Hindlimb muscle (tissue), 1 donor: ENCODE results near the gene MAGEF1. TPM values are rescaled to one million over a fixed set of nuclear protein-coding genes. Genes with fewer than 3 reads are reported as not detected.

Experiments
- DNase-seq: peaks from one replicate; pipeline ENCODE4 v3.0.0-alpha.2; 2013
- polyA plus RNA-seq: library from polyadenylated mRNA; unstranded; fragments of 120-200 nt; gene quantifications from one replicate; pipeline ENCODE4 v1.2.1, GENCODE V29; 2013; ENCODE audit not compliant: insufficient read length

The MAGEF1 gene, protein sequence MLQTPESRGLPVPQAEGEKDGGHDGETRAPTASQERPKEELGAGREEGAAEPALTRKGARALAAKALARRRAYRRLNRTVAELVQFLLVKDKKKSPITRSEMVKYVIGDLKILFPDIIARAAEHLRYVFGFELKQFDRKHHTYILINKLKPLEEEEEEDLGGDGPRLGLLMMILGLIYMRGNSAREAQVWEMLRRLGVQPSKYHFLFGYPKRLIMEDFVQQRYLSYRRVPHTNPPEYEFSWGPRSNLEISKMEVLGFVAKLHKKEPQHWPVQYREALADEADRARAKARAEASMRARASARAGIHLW
- 79.6 TPM for polyA plus RNA-seq

DNA sequence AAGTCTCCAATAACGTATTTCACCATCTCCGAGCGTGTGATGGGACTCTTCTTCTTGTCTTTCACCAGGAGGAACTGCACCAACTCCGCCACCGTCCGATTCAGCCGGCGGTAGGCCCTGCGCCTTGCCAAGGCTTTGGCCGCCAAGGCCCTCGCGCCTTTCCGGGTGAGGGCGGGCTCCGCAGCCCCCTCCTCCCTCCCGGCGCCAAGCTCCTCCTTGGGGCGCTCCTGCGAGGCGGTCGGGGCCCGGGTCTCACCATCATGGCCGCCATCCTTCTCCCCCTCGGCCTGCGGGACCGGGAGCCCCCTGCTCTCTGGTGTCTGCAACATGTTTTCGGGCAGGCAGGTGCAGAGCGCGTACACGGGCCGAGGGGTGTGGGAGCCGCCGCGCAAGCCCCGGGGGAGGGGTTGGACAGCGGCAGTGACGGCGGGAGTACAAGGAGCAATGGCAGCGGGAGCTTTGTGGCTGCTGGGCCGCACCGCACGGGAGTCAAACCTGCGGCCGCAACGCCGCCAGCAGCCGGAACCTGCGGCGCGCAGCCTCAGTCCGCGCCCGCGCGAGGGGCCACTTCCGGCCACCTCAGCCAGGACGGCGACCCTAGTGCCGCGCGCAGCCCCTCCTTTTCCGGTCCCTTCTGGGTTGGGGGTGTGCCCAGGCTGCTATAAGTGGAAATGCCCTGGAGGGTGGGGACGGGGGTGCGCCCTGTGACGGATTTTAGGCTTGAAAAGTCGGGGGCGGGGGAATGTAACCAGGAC, at the start of gene MAGEF1:
Gene MAGEF1, minus strand, starts transcription at position 572 of the 755 bp plus-strand sequence. Its CDS starts 243 bp downstream, at position 329.
- DNase-seq, result peak; percentile 89

DNA sequence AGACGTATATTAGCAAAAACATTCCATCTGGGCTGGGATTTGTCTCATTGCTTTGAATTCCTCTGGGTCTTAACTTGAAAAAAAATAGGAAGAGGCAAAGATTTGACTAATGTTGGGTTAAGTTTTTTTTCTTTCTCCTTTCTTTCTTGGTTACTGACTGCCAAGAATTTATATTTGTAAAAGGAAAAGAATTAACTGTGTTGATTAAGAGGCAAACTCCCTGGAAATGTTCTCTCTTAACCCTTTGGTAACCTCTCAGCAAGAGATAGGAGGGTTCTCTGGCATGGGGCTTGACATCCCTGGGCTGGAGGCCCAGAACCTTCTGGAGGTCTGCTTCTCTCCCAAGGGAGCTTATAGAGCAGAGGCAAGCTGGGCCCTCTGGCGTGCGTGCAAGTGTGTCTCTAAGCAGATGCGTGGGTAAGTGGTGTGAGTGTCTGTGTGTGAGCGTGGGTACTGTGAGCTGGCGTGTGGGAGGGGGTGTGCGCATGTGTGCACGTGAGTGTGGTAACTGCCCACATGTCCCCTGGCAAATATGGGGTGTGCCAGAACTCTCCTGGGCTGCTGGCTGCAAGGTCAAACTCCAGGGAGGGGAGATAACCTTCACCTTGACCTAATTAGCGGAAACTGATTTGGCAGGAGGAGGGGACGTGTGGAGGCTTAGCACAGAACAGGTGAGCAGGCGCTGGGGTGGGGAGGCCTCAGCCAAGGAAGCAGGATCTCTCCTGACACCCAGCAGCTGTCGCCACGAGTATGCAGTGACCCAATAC, 49.4 kb upstream of the MAGEF1 start:
- DNase-seq, result no peak

DNA sequence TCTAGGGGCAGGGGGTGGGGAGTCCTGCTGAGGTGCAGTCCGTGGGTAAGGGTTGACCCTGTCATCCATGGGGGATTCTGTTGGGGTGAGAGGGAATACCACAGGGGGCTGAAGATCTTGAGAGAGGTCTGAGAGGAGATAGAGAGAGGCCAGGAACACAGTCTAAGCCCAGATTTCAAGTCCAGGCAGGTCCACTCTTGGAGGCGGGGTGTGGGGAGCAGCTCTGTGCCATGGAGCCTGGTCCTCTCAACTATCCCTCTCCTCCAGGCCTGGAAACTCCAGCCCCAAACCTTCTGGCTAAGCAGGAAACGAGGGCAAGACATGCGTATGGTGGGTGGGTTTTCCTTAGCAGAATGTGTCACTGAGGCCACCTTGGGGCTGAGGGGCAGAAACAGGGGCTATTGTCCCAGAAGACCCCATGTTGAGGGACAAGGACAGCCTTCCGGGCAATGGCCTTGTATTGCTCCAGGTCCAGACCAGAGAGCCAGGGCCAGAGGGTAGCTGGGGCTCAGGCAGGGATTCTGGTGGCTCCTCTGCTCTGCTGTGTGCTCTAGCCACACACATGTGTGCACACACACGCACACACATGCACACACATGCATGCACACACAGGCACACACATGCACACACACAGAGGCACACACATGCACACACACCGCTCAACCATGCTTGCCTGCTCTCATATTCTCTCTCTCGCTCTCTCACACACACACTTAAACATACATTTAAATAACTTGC, 48.6 kb upstream of the MAGEF1 start:
- no peak for DNase-seq

DNA sequence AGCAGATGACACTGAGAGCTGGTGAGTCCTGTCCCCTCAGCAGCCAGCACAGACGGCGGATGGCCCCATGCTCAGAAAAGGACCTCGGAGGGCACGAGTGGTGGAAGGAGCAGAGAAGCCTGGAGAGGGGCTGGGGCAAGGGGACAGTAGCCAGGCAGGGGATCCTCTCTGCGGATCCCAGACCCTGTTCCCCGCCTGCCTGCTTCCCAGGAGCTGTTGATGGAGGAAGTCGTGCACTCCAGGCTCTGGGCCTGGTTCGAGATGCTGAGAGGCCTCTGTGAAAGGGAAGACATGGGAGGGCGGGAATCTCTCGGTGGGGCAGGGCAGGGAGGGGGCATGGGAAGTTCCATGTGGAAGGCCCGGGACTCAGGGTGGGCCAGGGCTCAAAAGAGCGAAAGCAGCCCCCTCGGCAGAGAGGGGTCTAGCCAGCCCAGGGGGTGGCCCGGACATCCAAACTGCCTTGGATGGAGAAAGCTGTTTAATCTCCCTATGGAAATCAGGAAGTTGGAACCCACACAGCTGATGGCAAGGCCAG, 47.9 kb upstream of the MAGEF1 start:
- DNase-seq, result no peak

DNA sequence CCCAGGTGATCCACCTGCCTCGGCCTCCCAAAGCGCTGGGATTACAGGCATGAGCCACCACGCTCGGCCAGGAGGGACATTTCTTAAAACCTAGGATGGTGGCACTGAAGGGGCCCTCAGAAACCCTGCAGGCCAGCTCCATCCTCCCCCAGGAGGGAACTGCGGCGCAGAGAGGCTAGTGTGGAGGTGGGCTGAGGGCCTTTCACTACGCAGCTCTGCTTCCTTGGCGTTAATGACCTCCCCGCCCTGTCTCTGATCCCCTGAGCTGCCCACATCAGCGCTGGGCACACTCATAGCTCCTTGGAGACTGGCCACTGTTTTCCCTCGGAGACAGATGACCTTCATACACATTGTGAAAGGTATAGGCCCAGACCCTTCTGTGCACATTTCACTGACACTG, 46.2 kb upstream of the MAGEF1 start:
- no peak for DNase-seq

DNA sequence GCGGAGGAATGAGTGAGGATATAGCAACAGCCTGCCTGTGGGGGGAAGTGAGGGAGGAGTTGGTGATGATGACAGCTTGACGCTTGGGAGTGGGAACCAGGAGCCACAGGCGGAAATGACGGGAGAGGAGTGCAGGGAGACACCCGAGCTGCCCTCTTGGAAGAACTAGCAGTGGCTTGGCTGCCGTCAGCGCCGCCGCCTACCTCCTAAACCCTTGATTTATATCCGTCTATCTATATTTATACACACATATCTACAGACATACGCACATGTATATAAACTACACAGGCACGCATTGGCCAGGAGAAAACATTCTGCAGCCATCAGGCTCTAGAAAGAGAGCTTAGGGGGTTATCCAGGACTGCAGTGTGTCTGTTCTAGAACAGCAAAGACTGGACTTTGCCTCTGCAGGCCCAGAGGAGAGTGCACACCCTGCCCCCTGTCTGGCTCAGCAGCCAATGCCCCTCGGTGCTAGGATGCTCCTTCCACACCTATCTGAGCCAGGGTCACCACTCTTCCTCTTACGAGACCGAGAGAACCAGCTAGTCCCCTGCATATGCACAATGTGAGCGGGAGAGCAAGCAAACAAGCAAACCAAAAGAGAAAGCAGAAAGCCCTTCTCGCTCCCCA, 45.3 kb upstream of the MAGEF1 start:
- DNase-seq, result peak; percentile 81

DNA sequence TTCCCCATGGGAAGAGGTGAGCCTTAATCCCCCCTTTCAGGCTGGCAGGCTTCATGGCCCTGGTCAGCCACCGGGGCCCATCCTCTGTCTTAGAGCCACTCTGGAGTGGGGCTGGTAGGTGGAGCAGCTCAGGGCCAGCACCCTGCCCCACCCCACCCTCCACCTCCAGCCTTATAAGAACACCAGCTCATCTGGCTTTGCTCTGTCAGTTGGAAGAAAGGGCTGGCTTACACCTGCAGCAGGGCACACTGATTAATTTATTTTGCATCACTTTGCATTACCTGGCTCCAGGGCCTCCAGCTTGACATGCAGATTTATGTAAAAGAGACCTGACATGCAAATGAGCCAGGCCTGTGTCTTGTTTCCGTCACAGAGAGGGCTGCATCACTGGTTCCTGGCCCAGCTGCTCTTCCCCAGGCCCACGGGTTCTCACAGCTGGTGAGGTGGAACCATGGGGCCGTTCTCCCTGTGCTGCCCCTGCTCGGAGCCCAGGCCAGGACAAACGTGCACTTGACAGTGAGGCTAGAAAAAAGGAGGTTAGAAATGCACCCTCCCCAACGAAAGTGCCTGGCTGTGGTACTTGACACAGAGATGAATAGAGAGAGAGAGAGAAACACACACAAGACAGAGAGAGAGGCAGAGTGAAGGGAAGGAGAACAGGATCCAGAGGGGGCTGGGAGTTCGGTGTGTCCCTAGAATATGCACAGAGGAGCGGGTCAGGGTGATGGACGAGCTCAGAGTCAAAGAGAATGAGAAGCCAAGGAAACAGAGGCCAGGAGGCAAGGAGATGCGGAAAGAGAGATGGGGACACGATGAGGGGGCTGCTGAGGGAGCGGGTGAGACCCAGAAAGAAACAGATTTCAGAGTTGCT, 44.5 kb upstream of the MAGEF1 start:
- DNase-seq, result no peak

DNA sequence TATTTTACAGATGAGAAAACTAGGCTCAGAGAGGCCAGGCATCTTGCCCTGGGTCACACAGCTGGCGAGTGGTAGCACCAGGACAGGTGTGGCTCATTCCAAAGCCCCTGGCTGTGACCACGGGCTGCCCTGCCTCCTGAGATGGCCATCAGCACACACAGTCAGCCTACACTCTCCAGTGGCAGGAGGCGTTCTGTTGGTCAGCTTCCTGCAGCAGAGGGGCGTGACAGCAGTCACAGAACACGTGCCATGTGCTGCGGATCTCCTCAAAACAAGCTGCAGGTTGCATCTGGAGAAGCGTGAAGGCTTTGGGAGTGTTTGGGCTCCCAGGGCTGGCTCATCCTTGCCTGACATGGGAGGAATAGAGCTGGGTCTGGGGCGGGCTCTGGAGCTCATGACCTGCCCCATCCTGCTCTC, 43.5 kb upstream of the MAGEF1 start:
- no peak for DNase-seq

DNA sequence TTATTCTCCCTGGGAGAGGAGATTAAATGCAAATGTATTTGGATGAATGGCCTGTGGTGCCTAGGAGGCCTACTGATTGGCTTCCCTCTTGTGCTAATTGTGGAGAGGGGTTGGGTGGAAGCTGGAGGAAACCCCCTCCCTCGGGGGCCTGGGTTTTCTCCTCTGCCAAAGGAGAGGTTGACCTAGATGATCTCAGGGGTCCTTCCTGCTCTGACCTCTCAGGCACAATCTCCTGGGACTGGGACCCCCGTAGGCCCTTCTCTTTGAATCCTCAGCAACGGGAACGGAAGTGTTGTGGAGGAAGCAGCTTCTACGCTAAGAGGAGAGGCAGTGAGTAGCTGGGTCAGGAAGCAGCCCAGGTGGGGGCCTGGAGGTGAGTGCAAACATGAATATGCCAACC, 40.5 kb upstream of the MAGEF1 start:
- no peak for DNase-seq

DNA sequence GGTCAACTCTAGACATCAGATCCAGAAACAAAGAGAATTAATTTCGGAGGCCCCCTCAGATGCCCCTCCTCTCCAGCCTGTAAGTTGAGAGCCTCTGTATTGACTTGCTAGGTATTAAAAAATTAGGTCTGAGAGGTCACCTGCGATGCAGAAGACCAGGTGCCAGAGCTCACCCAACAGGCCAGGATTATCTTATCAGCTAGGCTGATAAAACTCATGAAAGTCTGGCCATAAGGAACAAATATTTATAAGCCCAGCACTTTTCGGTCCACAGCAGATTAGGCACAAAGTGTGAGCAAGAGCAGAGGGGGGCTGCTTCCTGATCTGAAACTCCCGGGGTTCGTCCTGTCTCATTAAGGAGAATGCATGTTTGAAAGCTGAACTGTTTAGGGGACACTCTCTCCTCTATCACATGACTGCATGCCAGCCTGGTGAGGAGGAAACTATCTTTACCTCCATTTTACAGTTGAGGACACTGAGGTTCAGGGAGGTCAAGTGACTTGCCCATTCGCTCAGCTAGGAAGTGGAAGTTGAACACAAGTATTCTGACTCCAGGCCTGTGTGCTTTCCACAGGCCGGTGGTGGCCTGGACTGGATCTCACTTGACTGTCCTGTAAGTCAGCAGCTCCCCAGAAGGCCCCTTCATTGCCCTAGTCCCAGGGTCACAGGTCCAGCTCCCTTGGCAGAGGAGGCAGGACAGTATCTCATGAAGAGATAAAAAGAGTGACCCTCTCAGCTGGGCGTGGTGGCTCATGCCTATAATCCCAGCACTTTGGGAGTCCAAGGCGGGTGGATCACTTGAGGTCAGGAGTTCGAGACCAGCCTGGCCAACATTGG, 39.6 kb upstream of the MAGEF1 start:
- DNase-seq, result no peak

DNA sequence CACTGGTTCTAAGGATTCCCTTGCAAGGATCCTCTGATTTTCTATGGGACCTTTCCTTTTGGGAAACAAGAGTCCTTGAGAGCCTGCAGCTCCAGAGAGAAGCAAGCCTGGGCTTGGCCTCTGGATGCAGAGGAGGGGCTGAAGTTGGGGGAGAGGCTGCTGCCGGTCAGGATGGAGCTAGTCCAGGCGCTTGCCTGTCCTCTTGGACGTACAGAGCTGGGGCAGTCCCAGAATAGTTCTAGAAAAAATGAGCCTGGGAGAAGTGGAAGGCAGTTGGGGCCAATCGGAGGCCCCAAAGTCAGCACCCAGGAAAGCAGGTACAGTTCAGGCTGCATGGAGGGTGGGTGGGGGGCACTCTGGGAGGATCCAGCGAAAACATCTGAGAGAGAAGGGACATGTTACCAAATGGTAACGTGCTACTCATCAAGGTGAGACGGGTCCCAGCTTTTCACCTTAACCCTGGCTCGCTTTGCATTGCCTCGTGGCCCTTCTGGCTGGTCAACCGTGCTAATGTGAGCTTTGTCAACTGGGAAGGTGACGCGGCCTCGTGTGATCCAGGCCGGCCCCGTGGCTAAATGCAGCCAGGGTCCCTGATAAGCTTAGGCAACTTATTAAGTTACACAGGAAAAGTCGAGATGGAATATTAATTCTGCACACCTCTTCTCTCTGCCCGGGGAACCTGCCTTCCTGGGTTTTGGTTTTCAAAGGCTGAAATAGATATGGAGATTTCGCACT, 38.7 kb upstream of the MAGEF1 start:
- no peak for DNase-seq

DNA sequence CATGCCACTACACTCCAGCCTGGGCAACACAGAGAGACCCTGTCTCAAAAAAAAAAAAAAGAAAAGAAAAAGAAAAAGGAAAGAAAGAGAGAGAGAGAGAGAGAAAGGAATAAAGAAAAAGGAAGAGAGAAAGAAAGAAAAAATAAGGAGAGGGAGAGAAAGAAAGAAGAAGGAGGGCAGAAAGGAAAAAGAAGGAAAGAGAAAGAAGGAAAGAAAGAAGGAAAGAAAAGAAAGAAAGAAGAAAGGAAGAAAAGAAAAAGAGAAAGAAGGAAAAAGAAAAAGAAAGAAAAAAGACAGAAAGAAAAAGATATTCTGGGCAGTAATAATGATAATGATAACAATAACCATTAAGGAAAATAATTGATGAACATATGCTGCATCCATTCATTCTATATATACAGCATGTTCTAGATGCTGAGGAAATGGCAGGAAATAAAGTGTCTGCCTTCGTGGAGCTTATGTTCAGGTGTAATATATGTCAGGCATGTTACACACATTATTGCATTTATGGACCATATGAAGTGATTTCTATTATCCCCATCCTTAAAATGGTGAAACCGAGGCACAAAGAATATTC, 37.4 kb upstream of the MAGEF1 start:
- no peak for DNase-seq

DNA sequence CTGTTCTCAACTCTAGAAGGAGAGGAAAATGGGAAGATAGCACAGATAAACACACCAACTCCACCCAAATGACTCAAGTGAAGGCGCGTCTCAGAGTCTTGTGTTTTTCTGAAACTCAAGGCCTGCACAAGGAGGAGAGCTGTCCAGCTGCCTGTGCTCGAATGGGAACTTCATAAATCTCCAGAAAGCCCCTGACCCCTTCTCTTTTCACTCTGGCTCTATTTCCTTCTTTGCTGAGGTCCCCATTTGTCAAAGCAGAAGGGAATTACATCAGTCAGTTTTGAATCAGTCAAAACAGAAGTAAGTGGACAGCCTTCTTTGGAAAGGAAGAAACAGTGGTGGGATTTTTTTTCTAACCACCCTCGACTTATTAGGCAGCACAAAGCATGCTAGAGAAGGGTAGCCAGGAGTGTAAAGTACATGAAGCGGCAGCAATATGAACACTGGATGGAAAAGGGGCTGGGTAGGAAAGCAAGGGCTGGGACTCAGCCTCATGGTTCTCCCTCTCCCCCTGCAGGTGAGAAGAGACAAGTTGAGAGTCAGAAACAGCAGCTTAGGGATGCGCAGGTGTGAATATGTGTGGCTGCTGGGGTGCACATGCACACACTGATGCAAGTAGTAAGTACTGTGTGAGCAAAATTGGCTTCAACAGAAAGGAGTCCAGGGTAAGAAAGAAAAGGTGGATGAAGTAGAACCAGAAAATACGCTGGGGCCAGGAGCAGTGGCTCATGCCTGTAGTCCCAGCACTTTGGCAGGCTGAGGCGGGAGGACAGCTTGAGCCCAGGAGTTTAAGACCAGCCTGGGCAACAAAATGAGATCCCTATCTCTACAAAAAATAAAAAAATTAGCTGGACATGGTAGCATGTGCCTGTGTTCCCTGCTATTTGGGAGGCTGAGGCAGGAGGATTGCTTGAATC, 36.6 kb upstream of the MAGEF1 start:
- DNase-seq, result no peak

DNA sequence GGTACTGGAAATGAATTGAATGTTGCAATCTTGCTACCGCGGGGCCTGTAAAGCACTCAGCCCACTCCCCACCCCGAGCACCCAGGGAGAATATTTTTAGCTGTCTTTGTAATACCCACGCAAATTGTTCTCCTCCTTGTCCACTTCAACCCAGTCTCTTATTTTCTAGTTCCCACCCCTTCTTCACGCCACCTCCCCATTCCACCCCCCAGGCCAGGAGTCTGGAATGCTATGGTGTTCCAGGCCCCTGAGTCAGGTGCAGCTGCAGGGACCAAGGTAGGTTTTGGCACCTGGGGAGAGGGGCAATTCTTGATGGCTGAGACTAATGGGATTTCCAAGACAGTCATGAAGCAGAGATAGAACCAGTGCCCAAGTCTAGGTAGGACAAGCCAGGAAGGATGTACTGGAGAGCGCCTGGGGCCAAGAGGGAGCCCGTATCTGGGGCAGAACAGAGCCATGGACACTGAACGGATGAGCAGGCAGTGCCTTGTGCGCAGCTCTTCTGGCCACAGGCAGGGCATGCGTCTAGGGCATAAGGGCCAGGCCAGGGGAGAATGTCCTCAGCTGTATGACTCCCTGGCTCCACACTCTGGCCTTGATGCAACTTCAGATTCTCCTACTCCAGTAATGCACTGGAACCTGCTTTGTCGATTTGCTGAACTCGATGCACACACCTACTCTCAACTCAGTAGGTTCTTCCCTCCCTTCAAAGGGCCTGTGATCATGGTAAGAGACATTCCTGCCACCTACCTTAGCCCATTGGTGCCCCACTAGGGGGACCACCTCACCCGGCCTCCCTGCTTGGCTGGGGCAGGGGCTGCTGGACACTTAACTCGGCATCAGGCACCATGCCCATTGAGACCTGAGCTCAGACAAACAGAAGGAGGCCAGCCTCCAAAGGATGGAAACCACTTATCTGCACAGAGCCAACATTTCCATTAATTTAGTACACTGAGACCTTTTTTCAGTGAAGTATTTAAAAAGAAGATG, 34.6 kb upstream of the MAGEF1 start:
- no peak for DNase-seq

DNA sequence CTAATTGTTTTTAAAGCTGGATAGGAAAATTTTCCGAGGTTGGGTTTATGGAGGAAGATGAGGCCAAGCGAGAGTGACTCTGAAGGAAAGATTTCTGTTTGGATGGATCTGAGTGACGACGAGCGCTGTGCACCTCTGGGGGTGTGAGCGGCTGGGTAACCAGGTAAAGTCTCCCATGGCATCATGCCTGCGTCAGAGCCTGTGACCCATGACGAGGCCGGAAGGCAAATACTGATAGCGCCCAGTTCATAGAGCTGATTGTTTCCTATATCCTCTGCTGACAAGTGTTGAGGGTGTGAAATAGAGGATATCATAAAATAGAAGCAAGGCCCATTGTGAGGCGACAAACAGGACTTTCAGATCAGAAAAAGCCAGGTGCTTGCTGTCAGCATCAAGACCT, 33.7 kb upstream of the MAGEF1 start:
- no peak for DNase-seq

DNA sequence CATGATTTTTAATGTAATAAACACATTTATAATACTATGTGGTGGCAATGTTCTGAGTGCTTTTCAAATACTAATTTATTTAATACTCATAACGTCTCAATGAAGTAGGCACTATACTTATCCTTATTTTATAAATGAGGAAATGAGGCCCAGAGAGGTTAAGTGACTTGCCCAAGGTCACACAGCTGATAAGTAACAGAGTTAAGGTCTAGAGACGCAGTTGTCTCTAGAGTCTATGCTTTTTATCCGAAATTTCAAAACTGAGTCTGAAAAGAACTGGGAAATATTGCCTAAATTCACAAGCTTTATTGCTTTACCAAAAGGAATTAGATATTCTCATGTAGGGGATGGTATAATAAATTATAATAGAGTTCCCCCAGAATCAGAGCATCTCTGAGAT, 31.4 kb upstream of the MAGEF1 start:
- no peak for DNase-seq
